GM19455 (cell line): ENCODE data around the gene SYNGR2.

Experiments
- ATAC-seq: cut with Tn5 transposase; IDR thresholded peaks from one replicate; pipeline ENCODE4 v1.9.1; 2021; ENCODE audit not compliant: unreplicated experiment

SYNGR2 gene, protein sequence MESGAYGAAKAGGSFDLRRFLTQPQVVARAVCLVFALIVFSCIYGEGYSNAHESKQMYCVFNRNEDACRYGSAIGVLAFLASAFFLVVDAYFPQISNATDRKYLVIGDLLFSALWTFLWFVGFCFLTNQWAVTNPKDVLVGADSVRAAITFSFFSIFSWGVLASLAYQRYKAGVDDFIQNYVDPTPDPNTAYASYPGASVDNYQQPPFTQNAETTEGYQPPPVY

DNA sequence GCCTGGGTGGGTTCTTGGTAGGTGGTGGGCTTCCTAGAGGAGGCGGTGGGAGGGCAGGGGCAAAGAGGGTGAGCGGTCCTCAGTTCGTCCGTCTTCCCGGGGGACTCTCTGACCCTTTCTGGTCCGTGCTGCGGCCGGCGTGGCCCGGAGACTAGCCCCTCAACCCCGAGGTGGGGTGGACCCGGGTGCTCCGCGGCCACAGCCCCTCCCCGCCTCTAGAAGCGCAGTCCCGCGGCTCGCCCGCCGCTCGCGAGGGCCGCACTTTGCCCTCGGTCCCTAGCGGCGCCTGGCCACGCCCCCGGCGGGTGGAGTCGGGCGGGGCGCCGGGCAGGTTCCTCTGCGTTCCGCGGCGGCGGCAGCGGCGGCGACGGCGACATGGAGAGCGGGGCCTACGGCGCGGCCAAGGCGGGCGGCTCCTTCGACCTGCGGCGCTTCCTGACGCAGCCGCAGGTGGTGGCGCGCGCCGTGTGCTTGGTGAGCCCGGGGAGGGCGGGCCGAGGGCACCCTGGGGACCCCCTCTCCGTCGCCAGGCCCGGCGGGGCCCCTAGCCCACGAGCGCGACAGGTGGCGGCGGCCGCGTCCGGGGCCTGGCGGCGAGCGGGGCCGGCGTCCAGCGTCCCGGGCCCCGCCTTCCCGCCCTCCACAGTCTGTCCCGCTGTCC is at the start of gene SYNGR2:
TSS of gene SYNGR2 (plus strand) at position 340 of the 661 bp plus-strand sequence. CDS start at position 376, 36 bp downstream.
- ATAC-seq = no peak

DNA sequence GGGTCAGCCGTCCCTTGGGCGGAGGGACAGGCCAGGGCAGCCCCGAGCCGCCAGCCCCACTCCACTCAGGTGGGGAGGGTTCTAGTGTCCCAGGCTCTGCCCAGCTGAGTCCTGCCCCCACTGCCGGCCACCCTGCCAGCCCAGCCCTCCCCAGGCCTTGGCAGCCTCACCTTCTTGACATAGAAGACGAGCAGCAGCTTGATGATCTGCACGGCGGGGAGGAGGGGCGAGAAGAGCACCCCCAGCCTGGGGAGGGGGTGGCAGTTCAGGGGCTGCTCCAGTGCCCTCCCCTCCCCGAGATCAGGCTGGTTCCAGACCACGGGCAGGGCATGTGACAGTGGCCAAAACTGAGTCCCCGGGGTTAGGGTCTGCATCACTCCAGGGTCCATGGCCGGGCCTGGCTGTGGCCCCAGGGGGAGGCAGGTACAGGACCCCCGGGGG is 49.6 kb upstream of the SYNGR2 start:
- no peak for ATAC-seq

- ATAC-seq = no peak
Measured at GRCh38 chr17:78120537-78120936, 47.8 kb upstream of the SYNGR2 start.

GRCh38 chr17:78120971-78121800 is 47.2 kb upstream of the SYNGR2 start:
- ATAC-seq = no peak

DNA sequence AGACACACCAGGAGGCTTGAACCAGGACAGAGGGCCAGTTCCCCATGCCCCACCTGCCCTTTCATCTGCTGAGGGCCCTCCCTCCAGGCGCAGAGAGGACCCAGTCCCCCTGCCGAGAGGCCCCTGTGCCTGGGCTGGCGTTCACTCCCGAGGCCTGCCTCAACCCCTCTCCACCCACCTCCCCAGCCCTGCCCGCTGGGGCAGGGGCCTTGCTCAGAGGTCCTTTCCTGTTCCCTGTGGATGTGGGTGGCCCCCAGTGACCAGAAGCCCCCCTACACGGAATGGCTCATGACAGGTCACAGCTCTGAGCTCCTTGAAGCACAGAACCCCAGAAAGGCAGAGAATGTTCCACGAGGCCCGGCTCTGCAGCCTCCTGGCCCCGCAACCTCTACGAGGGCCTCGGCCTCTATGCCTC is 46.6 kb upstream of the SYNGR2 start:
- no peak for ATAC-seq

- ATAC-seq = no peak
Measured at GRCh38 chr17:78122216-78122930, 46.0 kb upstream of the SYNGR2 start.

- no peak for ATAC-seq
Measured at GRCh38 chr17:78122931-78123249, 45.5 kb upstream of the SYNGR2 start.

DNA sequence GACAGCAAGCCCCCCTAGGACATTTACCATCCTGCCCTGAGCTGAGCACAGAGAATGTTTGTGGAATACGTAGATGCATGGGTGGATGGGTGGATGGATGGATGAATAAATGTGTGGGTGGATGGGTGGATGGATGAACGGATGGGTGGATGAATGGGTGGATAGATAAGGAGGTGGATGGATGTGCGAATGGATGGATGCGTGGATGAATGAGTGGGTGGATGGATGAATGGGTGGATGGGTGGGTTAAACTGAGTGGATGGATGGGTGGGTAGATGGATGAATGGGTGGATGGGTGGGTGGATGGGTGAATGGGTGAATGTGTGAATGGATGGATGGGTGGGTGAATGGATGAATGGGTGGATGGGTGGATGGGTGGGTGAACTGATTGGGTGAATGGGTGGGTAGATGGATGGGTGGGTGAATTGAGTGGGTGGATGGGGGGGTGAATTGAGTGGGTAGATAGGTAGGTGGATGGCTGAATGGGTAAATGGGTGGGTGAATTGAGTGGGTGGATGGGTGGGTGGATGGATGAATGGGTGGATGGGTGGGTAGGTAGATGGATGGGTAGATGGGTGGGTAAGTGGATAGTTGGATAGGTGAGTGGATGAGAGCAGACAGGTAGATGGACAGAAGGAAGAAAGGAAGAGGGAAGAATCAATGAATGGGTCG is 45.0 kb upstream of the SYNGR2 start:
- ATAC-seq = no peak

GRCh38 chr17:78124081-78124835 is 44.1 kb upstream of the SYNGR2 start:
- ATAC-seq = no peak

DNA sequence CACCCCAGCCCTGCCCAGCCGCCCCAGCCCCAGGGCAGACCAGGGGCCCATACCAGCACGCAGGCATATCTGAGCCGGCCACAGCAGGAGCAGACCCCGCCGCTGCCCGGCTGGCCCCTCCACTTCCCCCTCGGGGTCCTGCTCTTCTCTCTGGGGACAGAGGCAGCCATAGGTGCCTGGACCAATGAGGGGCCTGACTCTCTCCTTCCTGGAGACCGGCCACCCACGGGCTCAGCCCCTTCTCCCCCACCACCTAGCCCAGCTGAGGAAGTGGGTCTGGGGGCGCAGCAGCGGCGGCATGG is 43.6 kb upstream of the SYNGR2 start:
- ATAC-seq = no peak

- no peak for ATAC-seq
Measured at GRCh38 chr17:78125138-78125913, 43.1 kb upstream of the SYNGR2 start.

DNA sequence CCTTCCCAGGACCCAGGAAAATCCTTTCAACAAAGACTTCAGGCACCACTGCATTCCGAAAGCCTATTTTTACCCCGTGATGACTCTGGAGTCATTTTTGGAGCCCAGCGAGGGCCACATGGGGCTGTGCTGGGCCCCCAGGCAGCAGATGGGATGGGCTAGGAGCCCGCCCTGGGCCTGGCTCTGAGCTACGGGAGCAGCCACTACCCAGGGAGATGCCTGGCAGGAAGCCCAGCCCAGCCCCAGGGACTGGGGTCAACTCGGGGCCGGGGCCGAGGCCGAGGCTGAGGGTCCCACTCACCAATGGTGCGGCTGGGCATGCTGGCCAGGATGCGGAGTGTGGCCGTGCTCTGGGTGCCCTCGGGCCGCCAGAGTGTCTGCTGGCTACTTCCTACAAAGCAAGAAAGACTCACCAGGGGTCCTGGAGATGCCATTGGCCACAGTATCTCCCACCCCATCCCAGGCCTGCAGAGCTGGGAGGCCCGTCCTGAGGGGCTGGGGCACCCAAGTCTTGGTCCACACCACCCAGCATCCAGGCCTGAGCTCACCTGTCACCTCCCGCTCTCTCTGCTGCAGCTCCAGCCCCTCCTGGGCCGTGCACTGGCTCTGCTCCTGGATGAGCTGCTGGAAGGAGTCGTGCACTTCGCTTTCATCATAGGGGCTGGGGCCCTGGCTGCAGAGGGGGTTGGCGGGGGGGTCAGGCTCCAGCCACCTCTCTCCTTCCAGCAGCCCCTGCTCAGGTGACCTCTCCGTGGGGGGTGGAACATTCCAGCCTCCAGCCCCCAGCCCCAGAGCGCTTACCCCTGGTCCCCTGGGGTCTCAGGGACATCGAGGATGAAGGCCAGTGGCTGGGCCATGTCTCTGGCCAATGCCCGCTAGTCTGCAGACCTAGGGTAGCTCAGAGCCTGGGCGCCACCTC is 42.1 kb upstream of the SYNGR2 start:
- ATAC-seq = no peak

GRCh38 chr17:78126895-78127238 is 41.5 kb upstream of the SYNGR2 start:
- no peak for ATAC-seq

DNA sequence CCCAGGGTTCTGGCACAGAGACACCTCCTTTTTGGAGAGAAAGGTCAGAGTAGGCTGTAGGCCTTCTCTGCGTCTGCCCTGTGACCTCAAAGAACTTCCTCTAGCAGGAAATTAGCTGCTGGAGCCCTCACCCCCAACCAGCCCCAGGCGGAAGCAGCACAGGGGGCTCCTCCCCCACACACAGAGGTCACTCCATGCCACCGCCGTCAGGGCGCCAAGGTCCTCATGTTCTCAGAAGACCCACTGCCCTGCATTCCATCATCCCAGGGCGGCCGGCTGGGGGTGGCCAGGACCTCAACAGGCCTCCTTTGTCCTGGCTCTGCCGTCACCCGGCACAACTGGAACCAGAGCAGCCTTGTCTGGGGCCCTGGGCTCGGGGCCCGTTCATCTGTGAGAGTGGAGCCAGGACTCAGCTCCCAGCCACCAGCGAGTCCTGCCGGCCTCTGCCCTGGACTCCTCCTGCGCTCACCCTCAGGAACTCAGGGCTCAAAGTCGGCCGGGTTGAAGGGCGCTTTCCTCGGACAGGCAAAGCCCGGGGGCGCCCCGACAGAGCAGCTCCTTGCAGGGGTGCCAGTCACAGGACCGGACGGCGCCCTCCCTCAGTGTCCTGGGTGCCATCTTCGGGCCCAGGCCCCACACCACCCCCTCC is 41.0 kb upstream of the SYNGR2 start:
- no peak for ATAC-seq

DNA sequence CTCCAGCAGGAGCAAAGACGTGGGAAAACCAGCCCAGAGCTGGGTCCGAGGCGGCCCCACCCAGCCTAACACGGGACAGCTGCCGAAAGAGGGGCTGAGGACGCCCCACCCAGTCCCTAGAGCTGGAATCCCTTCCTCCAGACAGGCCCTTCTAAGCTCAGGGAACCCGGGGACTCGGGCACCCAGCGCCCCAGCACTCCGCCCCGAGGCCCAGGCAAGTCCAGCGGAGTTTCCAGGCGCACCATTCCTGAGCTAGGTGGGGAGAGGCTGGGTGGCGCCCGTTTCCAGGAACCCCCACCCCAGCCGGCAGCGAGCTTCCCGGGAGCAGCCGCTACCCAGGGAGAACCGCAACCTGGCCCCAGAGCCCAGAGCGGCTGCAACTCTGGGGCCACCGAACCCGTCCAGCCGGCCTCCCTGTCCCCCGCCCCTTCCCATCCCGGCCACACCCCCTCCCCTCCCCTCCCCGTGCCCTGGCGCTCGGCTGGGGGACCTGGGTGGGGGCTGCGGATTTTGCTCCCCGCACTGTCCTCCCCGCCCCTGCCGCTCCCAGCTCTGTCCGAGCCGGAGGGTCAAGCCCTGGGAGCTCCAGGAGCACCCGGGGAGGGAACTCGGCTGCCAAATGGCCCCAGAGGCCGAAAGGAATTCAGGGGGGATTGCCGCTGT is 40.4 kb upstream of the SYNGR2 start:
- no peak for ATAC-seq

DNA sequence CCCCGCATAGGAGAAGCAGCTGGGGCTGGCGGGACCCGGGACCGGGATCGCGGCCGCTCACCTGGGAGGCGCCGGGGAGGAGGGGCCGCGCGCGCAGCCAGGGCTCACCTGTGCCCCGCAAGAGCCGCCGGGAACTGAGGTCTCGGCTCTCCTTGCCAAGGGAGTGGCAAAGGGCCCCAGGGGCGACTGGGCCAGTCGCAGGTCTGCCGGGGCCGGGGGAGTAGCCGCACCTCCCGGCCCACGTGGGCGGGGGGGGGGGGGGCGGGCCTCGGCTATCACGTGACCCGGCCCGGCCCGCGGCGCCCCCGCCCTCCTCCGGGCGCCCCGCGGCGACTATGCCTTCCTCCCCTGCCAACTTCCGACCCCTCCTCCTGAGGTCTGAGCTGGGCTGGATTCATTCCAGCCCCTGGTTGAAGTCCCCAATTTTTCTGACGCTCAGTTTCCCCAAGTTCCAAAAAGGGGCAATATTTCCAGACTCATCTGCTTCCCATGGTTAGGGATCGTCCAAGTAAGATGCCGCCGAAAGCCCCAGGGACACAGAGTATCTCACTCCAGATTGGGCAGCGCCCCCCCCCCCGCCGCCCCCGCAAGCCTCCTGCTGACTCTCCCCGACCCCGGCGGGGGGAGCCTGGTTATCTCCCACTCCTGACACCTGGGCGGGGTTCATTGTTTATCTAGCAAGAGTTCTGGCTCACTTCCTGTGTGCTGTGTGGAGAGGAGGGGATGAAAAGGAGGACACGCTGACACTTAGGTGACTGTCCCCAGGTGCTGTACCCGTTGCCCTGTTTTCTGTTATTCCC is 39.6 kb upstream of the SYNGR2 start, which contains the start of gene TMC6:
TSS of gene TMC6 (minus strand) at position 205 of the 800 bp plus-strand sequence. CDS start 1,923 bp downstream, outside the sequence.
- no peak for ATAC-seq
